Measurements from ENCODE around the gene HDAC4. TPM values are rescaled to one million over a fixed set of nuclear protein-coding genes. Genes with fewer than 3 reads are reported as not detected.

Gene HDAC4
- total and polyA plus RNA-seq, 9 of the 15 experiments (the other 6 are each of a cell fraction or from before 2014, with no cell fraction given) = 0.11 to 20.2 (median 4.0) TPM

- Histone ChIP-seq H2AFZ (ENCODE audit: low read depth, low read length) (no peak overlapping the region), H4K20me1 (replicated peaks; ENCODE audit: control insufficient read depth, insufficient read depth, low read length) (no peaks in the 10 kb centered on the region; the same call in 1 of the 2 replicates), H3K79me2 (ENCODE audit: control insufficient read depth, insufficient read depth, low read length) (no peaks in the 10 kb centered on the region; the same call in 2 of the 3 replicates), H3K4me1 (replicated peaks in 1 of 2; ENCODE audit: control insufficient read depth in 2 of 2, insufficient read depth in 2 of 2, low read length in 2 of 2) (peaks cover 0 to 14% of the 10 kb centered on the region in 2 experiments; a peak in 2 of 5 replicates), H3K4me3 (no peak overlapping the region), H3K27ac (ENCODE audit: extremely low read depth, low read depth, low read length) (no peak overlapping the region), H3K36me3 (ENCODE audit: control insufficient read depth, insufficient read depth, low read length) (no peaks in the 10 kb centered on the region), H3K4me2 (ENCODE audit: insufficient read depth, low read length) (no peak overlapping the region), H3K9me1 (ENCODE audit: control insufficient read depth, insufficient read depth, low read length) (no peaks in the 10 kb centered on the region), H3K9me3 (replicated peaks; ENCODE audit: control insufficient read depth, insufficient read depth, low read depth, low read length) (no peaks in the 10 kb centered on the region), H3K9ac (ENCODE audit: insufficient read depth in 1 of 2, low read depth in 2 of 2, low read length in 2 of 2) (no peak overlapping the region; a peak in 1 of 4 replicates), H3K27me3 (ENCODE audit: control insufficient read depth in 2 of 2, insufficient read depth in 2 of 2, low read length in 2 of 2) (no peaks in the 10 kb centered on the region)
- ATAC-seq (no peak), FAIRE-seq (no peak), DNase-seq (ENCODE audit: extremely low read depth in 1 of 4, low spot score in 3 of 4) (no peak)
- WGBS (ENCODE audit: insufficient coverage, low coverage, missing lambda C conversion rate) = 92% methylated on average over 20 of the region's 36 CpGs
- TF ChIP-seq POLR2G (IDR thresholded peaks at IDR 0.05; ENCODE audit: low read depth, low read length) (0 out of 2 replicates have a peak, but pooled peaks have one; percentile 21), NR2C1 (IDR thresholded peaks at IDR 0.05) (peak; percentile 60), NR2C1 (tag; IDR thresholded peaks at IDR 0.05) (peak; percentile 44; the same call in 1 of the 2 replicates), ZNF239 (CRISPR knock-in tag; IDR thresholded peaks at IDR 0.05) (no peak)
- in situ Hi-C loops (cut with MboI) = no loop called here
- intact Hi-C loops (cut with micrococcal nuclease) = no loop called here
- ChIA-PET CTCF (ENCODE audit: low intra/inter-chr PET ratio) (no interaction called here), POLR2A (no interaction called here)
- BruUV-seq (replicated peaks) = no TSS peak
These were observed 22.6 kb downstream of the HDAC4 start for GRCh38 chr2:239378021-239378917.

GRCh38 chr2:239377591-239377990 is 23.2 kb downstream of the HDAC4 start:
- no peaks in the 10 kb centered on the region for H3K9me1 ChIP-seq (ENCODE audit: control insufficient read depth, insufficient read depth, low read length)
- in situ Hi-C loops (cut with MboI) = no loop called here
- no TSS peak for BruUV-seq (replicated peaks)
- no peak overlapping the region for H3K4me3 ChIP-seq
- no peaks in the 10 kb centered on the region for H3K36me3 ChIP-seq (ENCODE audit: control insufficient read depth, insufficient read depth, low read length)
- no peak overlapping the region for H2AFZ ChIP-seq (ENCODE audit: low read depth, low read length)
- ChIA-PET POLR2A (no interaction called here), CTCF (ENCODE audit: low intra/inter-chr PET ratio) (no interaction called here)
- no peak for FAIRE-seq
- H3K79me2 ChIP-seq (ENCODE audit: control insufficient read depth, insufficient read depth, low read length) = no peaks in the 10 kb centered on the region; the same call in 2 of the 3 replicates
- H3K4me2 ChIP-seq (ENCODE audit: insufficient read depth, low read length) = no peak overlapping the region
- ATAC-seq = no peak
- peaks cover 0 to 14% of the 10 kb centered on the region in 2 experiments; a peak in 1 of 5 replicates for H3K4me1 ChIP-seq (replicated peaks in 1 of 2; ENCODE audit: control insufficient read depth in 2 of 2, insufficient read depth in 2 of 2, low read length in 2 of 2)
- no peak overlapping the region for H3K27ac ChIP-seq (ENCODE audit: extremely low read depth, low read depth, low read length)
- H3K9me3 ChIP-seq (replicated peaks; ENCODE audit: control insufficient read depth, insufficient read depth, low read depth, low read length) = no peaks in the 10 kb centered on the region
- intact Hi-C loops (cut with micrococcal nuclease) = no loop called here
- no peak for DNase-seq (ENCODE audit: extremely low read depth in 1 of 4, low spot score in 3 of 4)
- no peaks in the 10 kb centered on the region; the same call in 1 of the 2 replicates for H4K20me1 ChIP-seq (replicated peaks; ENCODE audit: control insufficient read depth, insufficient read depth, low read length)
- H3K9ac ChIP-seq (ENCODE audit: insufficient read depth in 1 of 2, low read depth in 2 of 2, low read length in 2 of 2) = no peak overlapping the region
- WGBS (ENCODE audit: insufficient coverage, low coverage, missing lambda C conversion rate) = 80% methylated on average over 2 of the region's 10 CpGs
- no peaks in the 10 kb centered on the region for H3K27me3 ChIP-seq (ENCODE audit: control insufficient read depth in 2 of 2, insufficient read depth in 2 of 2, low read length in 2 of 2)
- no peak for TF ChIP-seq HBP1 (CRISPR knock-in tag; IDR thresholded peaks at IDR 0.05)
- TF ChIP-seq, protein P1, sequence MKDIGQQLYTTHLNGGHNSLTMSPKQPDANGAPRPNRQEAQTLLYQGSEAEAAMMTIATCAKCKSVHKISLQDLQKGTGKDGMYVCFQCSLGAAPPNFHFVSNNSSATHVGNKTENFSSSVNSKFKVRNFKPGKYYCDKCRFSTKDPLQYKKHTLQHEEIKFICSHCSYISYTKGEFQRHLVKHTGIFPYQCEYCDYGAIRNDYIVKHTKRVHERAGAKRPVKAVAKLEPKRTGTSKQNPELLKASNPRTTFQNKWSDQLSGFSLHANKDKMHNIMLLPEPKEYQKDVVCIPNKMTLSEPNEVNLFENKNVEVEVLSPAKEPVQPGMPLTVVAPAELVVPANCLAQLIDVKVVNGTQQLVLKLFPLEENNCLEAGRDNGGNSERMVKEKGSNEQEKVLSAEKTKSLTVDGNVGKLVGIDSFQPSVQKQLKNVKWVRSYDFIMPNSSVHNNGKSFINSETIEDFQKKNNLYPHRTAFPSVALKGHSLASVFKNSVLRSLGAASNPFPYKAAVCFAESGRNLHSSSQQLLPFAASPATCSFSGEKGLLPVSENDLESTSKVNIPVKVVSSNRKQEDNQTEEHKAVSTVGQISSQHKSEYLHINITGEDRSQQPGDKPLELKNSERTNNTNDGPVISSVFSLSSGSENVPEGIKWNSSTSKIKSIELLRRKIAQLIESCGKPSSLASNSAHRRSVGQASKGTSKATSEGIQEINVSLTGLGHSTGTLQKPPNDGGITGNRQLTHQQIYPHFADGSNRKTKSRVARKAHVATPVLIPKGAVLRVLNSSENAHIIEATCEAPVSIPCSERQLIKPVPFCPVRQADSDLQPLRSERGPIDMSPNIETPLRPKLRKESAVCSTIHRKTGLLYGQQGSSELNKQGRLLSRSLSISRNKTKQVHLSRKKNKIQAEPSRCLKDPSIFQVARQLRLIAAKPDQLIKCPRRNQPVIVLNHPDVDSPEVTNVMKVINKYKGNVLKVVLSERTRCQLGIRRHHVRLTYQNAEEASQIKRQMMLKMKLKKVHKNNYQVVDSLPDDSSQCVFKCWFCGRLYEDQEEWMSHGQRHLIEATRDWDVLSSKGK (CRISPR knock-in tag; IDR thresholded peaks at IDR 0.05) = no peak
- TF ChIP-seq TCF7 (IDR thresholded peaks at IDR 0.05; ENCODE audit: borderline replicate concordance) = no peak
